ENCODE results near the gene LTB4R2.

LTB4R2 gene

GRCh38 chr14:24322672-24323071 lies 12.7 kb downstream of the LTB4R2 start:
- no peak for ATAC-seq
- TF ChIP-seq ISL1 (CRISPR knock-in tag; IDR thresholded peaks at IDR 0.05) = no peak

- TF ChIP-seq ZNF70 (CRISPR knock-in tag; IDR thresholded peaks at IDR 0.05) (no peak), CSRNP3 (CRISPR knock-in tag; IDR thresholded peaks at IDR 0.05) (no peak), ZNF565 (CRISPR knock-in tag; conservative IDR thresholded peaks at IDR 0.05; ENCODE audit: low read depth) (no peak), TCF4 (CRISPR knock-in tag; IDR thresholded peaks at IDR 0.05; ENCODE audit: borderline replicate concordance) (no peak), SNAI2 (CRISPR knock-in tag; IDR thresholded peaks at IDR 0.05) (no peak), BACH2 (CRISPR knock-in tag; IDR thresholded peaks at IDR 0.05; ENCODE audit: borderline replicate concordance) (no peak), ZFP3 (CRISPR knock-in tag; IDR thresholded peaks at IDR 0.05) (no peak), PPARA (CRISPR knock-in tag; IDR thresholded peaks at IDR 0.05; ENCODE audit: borderline replicate concordance) (no peak), POU6F1 (CRISPR knock-in tag; IDR thresholded peaks at IDR 0.05; ENCODE audit: borderline replicate concordance, low read depth) (no peak), CSDC2 (CRISPR knock-in tag; IDR thresholded peaks at IDR 0.05) (no peak), TSHZ2 (CRISPR knock-in tag; IDR thresholded peaks at IDR 0.05) (no peak)
- ATAC-seq = no peak
These were observed 13.4 kb downstream of the LTB4R2 start for GRCh38 chr14:24323341-24323740.

GRCh38 chr14:24324024-24324423 lies 14.1 kb downstream of the LTB4R2 start:
- no peak for ATAC-seq
- TF ChIP-seq POU6F1 (CRISPR knock-in tag; IDR thresholded peaks at IDR 0.05; ENCODE audit: borderline replicate concordance, low read depth) = no peak
- TF ChIP-seq SNAI2 (CRISPR knock-in tag; IDR thresholded peaks at IDR 0.05) = no peak
- no peak for TF ChIP-seq RARB (CRISPR knock-in tag; IDR thresholded peaks at IDR 0.05)
- no peak for TF ChIP-seq GLIS3 (CRISPR knock-in tag; IDR thresholded peaks at IDR 0.05)
- TF ChIP-seq BACH2 (CRISPR knock-in tag; IDR thresholded peaks at IDR 0.05; ENCODE audit: borderline replicate concordance) = no peak
- no peak for TF ChIP-seq ISL1 (CRISPR knock-in tag; IDR thresholded peaks at IDR 0.05)
- TF ChIP-seq ZC3H10 (CRISPR knock-in tag; IDR thresholded peaks at IDR 0.05) = no peak
- no peak for TF ChIP-seq TCF4 (CRISPR knock-in tag; IDR thresholded peaks at IDR 0.05; ENCODE audit: borderline replicate concordance)
- TF ChIP-seq CSDC2 (CRISPR knock-in tag; IDR thresholded peaks at IDR 0.05) = no peak
- TF ChIP-seq TSHZ2 (CRISPR knock-in tag; IDR thresholded peaks at IDR 0.05) = no peak
- TF ChIP-seq CSRNP3 (CRISPR knock-in tag; IDR thresholded peaks at IDR 0.05) = no peak
- TF ChIP-seq ESRRG (CRISPR knock-in tag; IDR thresholded peaks at IDR 0.05) = no peak
- no peak for TF ChIP-seq ZFP3 (CRISPR knock-in tag; IDR thresholded peaks at IDR 0.05)
- TF ChIP-seq PATZ1 (CRISPR knock-in tag; IDR thresholded peaks at IDR 0.05; ENCODE audit: borderline replicate concordance) = no peak
